HG03520 (cell line): ENCODE data around the gene POLR3G.

Experiments
- ATAC-seq: cut with Tn5 transposase; IDR thresholded peaks from one replicate; pipeline ENCODE4 v1.9.1; 2021; ENCODE audit warnings: mild to moderate bottlenecking, moderate library complexity; ENCODE audit not compliant: unreplicated experiment

POLR3G gene

DNA sequence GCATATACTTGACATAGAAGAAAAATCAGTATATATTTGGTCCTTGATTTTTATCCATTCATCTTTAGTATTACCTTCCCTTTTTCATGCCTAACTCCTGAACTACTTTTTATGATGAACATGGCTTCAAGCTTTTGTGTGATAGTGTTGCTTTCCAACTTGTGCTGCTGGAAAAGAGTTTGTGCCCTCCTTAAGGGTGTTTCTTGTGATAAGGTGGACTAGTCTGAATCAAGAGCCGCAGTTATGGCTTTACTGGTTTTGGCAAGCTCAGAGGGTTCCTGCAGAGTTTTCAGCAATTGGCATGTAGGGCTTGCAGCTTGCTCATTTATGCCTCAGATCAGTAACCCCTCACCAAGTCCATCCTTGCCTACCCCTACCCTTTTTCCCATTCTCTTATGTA is 20.5 kb downstream of the POLR3G start:
- no peak for ATAC-seq

DNA sequence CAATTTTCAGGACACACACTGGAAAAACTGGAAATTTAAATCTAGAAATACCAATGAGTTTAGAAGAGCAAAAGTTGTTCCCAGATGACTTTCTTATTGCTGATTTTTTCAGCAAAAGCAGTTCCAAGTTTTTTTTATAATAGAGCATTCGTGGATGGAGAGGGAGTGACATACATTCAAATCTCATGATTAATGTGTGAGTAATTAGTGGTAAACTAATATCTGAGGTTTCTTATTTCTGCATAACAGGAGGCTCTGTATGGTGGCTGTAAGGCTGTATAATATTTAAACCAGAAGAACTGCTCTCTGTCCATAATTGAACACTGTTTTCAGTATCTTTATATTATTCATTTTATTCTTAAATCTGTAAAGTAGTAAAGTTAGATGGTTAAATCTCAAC is 28.9 kb downstream of the POLR3G start:
- ATAC-seq, result no peak

DNA sequence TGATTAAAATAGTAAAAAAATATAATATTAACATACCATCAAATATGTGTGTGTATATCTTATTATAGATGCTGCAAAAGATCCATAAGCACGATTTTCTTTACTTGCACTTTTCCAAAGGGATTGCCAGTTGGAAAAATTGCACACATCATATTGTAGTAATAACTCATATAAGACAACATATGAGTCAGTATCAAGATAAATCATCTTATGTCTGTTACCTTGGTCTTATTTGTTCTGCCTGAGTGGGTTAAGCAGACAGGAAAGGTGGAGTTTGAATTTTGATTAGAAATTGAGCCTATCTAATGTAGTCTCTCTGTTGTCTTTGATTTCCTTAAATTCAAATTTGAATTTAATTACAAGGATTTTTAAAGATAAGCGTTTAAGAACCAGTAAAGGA is 30.1 kb downstream of the POLR3G start:
- no peak for ATAC-seq

DNA sequence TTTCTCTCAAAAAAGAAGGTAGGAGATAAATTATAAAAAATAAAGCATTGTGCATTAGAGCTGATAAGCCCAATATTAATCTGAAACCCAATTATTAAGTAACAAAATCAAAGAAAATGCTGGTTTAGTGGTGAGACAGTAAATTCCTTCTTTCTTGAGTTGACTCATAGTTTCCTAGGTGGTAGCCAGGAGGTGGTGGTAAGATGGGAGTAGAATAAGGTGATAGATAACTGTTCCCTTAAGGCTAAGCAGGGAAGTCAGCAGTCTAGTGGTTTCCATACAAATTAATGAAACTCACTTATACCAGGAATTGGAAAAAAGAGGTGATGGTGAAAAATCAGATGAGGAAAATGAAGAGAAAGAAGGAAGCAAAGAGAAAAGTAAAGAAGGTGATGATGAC is 31.6 kb downstream of the POLR3G start:
- ATAC-seq, result no peak

DNA sequence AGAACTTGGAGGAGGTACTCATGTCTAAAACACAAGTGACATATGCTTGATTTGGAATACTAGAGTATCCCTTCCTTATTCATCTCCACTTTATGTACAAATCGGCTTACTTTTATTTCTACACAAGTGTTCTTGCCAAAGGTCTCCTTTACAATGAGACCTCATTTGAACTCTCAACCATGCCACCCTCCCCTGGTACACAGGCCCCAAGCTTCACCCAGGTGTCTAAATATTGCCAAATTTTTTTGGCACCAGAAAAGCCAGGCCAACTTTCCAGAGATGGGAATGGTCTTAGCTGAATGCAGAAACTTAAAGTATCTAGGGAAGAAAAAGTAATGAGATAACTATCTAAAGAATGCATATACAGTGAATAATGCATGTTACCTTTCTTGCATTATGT is 35.8 kb downstream of the POLR3G start:
- no peak for ATAC-seq

DNA sequence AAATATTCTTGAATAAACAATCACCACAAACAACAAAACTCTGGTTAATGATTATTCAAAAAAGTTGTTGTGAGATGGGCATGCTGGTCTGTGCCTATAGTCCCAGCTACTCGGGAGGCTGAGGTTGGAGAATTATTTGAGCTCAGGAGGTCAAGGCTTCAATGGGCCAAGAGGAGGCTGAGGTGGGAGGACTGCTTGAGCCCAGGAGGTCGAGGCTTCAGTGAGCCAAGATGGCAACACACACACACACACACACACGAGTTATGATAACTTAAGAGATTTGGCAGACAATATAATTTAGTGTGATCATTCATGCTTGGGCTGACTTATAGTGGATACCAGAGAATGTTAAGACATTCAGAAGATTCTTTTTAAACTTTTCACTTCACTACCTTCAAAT is 39.9 kb downstream of the POLR3G start:
- ATAC-seq, result no peak

DNA sequence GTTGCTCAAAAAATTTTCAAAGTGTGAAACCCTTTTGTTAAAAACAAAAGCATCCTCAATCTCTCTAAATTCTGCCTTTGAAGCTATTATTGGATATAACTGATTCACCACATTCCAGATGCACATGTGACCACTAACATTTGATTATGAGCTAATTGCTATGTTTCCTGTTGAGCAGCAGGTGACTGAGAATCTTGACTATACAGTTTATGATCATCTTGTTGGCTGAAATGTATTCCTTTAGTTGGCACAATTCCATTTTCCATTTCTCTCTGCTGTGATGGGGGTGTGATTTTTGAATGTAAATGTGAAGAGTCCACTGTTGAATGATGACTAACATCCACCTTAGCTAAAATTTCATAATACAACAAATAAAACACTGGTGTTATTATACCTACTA is 44.0 kb downstream of the POLR3G start:
- no peak for ATAC-seq

DNA sequence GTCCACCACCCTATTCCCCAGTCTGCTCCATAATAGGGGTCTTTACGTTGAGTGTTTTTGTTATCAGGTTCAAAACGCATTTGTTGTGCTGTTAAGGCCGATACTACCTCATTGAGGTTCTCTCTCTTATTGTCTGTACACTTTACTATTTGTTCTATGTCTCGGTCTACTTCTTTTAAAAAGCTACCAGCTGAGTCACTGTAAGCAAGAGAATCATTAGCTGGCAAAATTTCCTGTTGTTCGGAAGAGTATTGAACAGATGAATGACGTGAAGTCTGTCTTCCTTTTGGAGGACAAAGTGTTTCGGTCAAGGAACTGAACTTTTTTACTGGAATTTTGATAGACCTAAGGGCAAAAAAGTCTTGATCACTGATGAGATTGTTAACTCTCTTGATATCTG is 44.4 kb downstream of the POLR3G start:
- no peak for ATAC-seq

DNA sequence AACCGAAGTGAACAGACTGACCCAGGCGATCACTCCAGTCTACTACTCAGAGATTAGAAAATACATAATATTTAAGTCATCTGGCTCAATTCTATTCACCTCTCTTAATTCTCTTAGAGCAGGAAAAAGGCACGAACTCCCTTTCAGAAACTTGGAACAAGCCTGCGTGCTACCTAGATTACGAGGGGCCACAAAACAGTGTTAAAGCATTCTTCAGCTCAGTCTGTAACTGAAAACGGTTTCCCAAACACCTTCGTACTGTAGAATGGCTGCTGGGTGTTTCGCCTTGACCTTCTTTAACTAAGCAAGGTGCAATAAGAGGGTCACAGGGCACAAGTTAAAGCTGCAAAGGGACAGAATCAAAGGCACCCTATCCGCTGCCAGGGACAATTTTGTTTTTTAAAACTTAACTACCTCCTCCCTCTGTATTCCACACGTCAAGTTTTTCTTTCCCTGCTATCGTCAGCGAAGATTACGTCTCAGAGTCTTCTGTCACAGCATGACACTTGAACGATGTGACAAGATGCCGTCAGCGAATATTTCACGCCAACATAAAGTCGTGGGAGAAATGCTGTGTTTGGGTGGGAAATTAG is 54.0 kb downstream of the POLR3G start:
- ATAC-seq, result peak; percentile 6

DNA sequence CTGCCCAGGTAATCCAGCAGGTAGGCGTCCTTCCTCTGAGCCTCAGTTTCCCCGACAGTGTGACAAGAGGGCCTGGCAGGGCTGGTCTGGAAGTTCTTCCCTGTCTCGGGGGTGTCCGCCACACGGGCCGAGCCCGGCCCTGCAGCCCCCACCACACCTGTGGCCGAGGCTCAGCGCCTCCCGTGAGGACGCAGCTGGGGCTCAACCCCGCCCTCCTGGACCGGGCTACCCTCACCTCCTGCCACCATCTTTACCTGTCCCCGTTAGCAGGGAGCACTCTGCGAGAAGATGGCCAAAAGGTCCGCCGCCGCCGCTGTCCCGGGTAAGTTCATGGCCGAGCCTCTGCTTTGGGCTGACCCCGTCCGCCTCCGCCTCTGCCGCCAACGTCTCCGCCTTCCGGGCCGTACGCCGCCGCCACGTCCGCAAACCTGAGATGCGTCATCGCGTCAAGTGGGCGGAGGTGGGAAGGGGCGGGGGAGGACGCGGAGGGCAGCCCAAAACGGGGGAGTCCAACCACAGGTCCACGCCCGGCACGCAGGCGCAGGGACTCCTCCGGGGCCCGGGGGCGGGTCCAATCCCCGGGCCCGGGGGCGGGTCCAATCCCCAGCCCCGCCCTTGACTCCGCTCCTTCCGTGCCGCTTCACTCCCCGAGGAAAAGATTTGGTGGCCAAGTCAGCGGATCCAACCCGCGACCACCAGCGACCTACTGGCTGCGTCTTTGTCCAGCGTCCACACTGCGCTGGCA is 54.7 kb downstream of the POLR3G start, which contains the start of gene LYSMD3:
Gene LYSMD3 (minus strand): TSS at position 391 of the 745 bp plus-strand sequence. CDS start 4,295 bp downstream, outside the sequence.
- peak; percentile 86 for ATAC-seq

DNA sequence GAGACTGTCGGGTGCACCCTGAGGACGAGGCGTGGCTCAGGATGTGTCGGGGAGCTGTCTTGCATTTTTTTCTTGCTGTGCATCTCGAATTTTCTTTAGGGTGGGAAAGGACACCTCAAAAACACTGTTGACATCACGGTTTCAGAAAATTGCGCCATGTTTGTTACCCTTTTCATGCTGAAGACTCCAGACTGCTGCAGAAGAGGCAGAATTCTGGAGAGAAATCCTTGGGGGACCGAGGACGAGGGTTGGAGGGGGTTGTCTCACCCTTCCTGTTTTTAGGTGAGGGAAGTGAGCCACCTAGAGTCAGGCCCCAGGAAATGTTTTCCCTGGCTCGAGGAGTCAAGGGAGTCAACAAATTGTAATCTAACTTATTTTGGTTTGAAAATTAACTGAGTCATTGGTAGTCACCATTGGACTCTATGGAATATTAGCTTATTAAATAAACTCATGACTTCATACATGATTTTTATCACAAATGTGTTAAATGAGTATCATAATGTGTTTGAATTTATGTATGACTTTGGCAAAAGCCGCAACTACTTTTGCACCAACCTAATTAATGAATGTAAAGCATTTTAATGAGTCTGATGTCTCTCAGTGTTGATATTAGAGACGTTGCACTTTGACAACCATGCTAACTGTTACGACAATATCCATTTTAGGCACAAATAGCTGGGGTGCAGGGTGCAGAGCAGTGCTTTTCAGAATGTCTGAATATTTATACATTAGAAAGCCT is 55.4 kb downstream of the POLR3G start:
- ATAC-seq, result peak; percentile 56

DNA sequence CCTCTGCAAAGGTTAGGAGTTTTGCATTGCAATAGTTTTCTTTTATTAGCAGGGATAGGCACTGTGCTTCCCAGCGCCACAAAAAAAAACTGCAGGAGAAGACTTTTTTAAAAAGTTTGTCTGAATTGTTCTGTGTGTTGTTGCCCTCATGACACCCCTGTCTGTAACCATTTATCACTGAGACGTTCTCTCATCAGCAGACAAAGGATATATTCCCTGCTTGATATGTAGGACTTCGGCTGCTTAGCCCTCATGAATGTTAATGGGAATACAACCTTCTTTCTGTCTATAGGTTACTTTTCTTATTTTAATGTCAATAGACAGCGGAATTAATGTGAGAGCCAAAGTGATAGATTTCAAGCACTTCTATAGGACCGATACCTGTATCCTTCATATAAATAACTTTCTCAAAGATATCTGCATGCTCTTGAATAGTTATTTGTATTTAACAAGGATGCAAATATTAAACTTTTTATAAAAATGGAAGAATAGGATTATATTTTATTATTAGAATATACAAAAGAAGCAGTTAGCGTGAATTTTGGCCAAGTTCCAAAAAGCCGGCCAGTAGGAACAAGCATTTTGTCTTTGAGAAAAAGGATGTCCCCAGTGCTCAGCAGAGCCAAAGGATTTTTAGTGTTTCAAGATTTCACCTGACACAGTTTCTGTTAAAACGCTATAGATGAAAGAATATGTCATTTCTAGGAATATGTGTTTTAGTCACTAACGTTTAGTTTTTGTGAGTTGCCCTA is 56.2 kb downstream of the POLR3G start:
- no peak for ATAC-seq

DNA sequence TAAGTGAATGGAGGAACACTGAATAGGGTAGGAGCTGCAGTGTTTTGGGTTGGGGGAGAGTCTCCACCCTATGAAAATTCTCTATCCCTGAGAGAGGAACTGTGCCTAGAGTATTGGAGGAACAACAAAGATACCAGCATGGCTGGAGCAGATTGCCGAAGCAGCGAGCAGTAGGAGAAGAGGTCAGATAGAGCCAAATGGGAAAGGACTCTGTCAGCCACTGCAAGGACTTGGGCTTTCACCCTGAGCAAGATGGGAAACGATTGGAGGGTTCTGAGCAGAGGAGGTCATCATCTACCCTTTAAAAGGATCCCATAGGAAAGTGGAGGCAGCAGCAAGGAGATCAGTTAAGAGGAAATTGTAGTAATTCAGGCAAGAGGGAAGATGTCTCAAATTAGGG is 59.1 kb downstream of the POLR3G start:
- no peak for ATAC-seq

DNA sequence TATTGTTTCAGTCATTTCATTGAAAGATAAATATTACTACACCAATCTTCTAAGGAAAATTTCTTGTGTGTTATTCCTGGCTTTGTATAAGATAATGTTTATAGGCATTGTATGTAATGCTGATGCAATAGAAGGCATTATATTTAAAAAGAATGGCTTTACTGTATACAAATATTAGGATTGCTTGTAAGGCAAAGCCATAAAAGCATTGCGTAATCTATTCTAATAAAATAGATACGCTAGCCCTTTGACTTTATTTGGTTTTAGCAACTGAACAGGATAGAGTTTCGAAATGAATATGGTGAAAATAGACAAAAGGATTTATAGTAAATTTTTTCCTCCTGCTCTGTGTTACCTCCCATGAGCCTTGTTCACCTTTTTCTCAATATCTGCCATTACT is 60.3 kb downstream of the POLR3G start:
- no peak for ATAC-seq

DNA sequence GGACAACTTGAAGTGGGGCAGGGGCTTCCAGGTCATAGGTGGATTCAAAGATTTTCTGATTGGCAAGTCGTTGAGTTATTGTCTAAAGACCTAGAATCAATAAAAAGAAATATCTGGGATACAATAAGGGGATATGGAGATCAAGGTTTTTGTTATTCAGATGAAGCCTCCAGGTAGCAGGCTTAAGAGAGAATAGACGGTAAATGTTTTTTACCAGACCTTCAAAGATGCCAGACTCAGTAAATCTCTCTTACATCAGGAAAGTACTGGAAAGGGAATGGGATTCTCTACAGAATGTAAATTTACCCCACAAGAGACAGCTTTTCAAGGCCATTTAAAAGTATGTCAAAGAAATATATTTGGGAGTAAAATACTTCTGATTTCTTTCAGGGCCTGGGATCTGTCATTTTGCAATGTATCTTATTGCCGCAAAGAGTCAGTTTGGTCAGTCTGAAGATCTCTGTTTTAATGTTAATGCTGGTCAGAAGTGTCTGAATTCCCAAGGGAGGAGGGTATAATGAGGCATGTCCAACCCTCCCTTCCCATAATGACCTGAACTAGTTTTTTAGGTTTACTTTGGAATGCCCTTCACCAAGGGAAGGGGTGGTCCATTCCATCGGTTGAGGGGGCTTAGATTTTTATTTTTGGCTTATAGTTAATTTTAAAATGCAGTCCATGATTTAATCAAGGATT is 68.3 kb downstream of the POLR3G start:
- ATAC-seq, result no peak

DNA sequence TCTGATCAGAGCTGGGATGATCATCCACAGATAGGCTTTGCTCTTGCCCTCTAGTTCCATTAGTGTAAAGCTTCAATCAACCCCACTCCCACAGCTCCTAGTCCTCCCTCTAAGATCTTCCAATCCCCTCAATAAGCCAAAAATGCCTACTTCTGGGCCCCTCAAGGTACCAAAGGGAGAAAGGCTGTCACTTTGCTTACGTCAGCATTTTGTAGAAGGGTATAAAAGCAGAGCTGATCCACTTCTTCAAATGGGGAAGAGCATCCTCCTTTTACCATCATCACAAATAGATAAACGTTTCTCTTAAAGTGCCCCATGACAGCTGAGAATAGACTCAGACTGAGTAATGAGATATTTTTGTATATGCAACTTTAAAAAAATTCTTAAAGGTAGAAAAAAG is 70.8 kb downstream of the POLR3G start:
- no peak for ATAC-seq

DNA sequence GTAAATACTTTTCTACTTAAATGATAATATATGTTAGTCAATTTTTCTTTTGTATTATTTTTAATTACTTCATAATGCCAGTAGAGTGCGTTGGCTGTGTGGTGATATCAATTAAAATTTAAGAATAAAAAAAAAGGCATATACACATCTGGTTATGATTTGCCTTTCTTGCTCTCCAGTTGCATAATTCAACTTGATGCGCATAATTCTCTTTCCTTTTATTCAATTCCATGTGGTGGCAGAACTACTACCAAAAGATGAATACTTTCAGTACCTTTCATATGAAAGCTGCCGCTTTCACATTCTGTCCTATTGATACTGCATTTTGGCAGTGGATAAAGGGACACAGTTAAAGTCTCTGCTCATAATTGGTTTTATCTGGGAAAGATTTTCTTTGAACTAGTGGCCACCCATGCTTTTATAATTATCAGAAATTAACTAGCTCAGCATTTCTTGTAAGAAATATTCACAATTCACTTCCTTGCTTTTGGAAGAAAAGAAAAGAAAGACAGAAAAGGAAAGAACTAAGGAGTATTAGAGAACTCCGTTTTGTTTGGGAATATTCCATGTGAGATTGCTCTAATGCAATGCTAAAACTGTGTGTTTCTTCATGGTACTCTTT is 71.7 kb downstream of the POLR3G start:
- ATAC-seq, result no peak

DNA sequence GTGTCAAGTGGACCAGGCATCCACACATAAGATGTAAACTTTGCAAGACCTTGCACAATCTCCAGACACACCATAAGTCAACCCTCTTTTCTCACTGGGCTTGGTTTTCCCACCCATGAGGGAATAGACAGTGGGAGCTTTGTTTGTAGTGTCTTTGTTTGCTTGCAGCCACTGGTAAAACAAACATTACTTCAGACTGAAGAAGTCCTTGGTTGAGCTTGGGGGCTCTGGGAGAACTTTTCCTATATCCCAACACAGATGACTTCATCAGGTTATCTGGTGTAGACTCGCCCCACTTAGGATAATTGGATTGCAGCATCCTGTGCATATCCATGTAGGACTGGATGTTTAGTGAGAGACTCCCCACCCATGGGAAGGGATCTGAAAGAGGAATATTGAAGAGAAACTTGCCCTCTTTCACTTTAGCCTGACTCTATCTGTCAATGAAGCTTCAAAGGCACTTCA is 72.4 kb downstream of the POLR3G start:
- ATAC-seq, result no peak

DNA sequence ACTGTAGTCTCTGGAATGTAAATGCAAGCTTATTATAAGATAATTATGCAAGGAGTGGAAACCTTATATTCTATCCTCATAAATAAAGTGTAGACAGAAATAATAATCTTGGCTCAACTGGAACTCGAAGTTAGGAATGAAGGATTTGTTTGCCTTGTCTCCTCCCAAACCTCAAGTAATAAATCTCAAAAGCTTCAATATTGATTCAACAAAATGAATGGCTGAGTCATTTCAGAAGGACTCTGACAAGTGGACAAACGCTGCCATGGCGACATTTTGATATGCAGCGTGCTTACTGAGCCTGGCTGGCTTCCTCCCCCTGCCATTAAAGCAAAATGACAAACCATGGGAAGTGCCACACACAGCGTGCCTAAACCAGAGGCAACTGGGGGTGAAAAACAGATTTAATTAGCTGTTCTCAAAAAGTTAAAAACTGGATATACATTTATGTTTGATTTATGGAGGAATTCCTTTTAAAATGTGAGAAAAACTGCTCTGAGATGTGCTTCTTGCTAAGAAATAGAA is 73.5 kb downstream of the POLR3G start:
- no peak for ATAC-seq

DNA sequence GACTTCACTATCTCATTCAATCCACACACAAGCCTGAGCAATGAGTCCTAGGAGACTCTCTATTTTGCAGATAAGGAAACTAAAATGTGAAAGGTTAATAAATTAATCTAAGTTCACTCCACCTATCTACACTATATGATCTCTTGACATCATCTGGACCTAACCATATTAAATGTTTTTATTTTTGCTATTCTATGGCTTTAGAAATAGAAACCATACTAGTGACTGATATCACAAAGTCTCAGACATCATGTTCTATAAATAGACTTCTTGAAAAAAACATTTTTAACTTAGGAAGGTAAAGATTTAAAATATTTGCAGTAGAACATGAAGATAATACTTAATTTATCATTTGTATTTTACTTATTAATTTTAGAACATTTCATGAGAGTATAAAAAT is 74.6 kb downstream of the POLR3G start:
- ATAC-seq, result no peak
